Epithelial cell of proximal tubule (primary cell): ENCODE data around the gene HNRNPF. TPM values are rescaled to one million over a fixed set of nuclear protein-coding genes. Genes with fewer than 3 reads are reported as not detected.

Source experiments
- DNase-seq: peaks from one replicate; pipeline ENCODE4 v3.0.0-alpha.2; 2011; ENCODE audit warnings: low read depth
- H3K4me3 ChIP-seq: 2 replicates; pipeline ENCODE4 v1.5.1; 2011; ENCODE audit warnings: low read depth, mild to moderate bottlenecking, low read length
- CTCF ChIP-seq: conservative IDR thresholded peaks from 2 replicates; pipeline ENCODE4 v1.5.1; 2012; ENCODE audit warnings: low read depth, mild to moderate bottlenecking, low read length
- total RNA-seq: library from RNA; depleted of rRNA; stranded (reverse); fragments of >200 nt; gene quantifications from 2 replicates; pipeline ENCODE4 v1.2.3, GENCODE V29; 2015

The HNRNPF gene
- total RNA-seq, 1 donor from 2014 or later: 207 TPM

GRCh38 chr10:43419997-43420368, 11.0 kb upstream of the HNRNPF start:
- H3K4me3 ChIP-seq: peak overlapping the region; percentile 58
- no peak for TF ChIP-seq CTCF
- no peak for DNase-seq

- no peak for DNase-seq
- no peak overlapping the region for H3K4me3 ChIP-seq
- TF ChIP-seq CTCF: no peak
Measured at GRCh38 chr10:43417950-43418768, 9.2 kb upstream of the HNRNPF start.

GRCh38 chr10:43415544-43415943, 6.6 kb upstream of the HNRNPF start:
- no peak for TF ChIP-seq CTCF
- H3K4me3 ChIP-seq: no peak overlapping the region
- DNase-seq: no peak

- no peak for DNase-seq
- H3K4me3 ChIP-seq: no peak overlapping the region
- no peak for TF ChIP-seq CTCF
Measured at GRCh38 chr10:43411536-43411935, 2.5 kb upstream of the HNRNPF start.

- peak overlapping the region; percentile 92 for H3K4me3 ChIP-seq
- DNase-seq: no peak
Measured at GRCh38 chr10:43410345-43410744, 1.4 kb upstream of the HNRNPF start.

GRCh38 chr10:43409385-43410109, 561 bp upstream of the HNRNPF start:
- DNase-seq: no peak
- peak overlapping the region; percentile 92 for H3K4me3 ChIP-seq
- no peak for TF ChIP-seq CTCF

More at GRCh38 chr10:43410345-43410744, 1.4 kb upstream of the HNRNPF start:
- no peak for TF ChIP-seq CTCF
